Upper lobe of left lung (tissue), 4 donors: Measurements from ENCODE around the gene PDIA6.

Experiments
- CTCF ChIP-seq, 6 experiments: fragments of 450-650 bp in 4 of 6; fragments of 200-600 bp in 2 of 6; sonication (generic) in 2 of 6; IDR thresholded peaks; one replicate each; pipeline ENCODE4 v1.5.1; 2016 to 2019; ENCODE audit warnings: antibody characterized with exemption in 6 of 6
- EP300 ChIP-seq, 4 donors: sonication (generic); formaldehyde crosslinking; IDR thresholded peaks; one replicate each; pipeline ENCODE4 v1.5.1; 2017; ENCODE audit warnings: antibody characterized with exemption in 4 of 4, control low read depth in 2 of 4

- TF ChIP-seq CTCF (IDR thresholded peaks at IDR 0.05) (no peak), EP300 (IDR thresholded peaks at IDR 0.05) (no peak)
Measured at GRCh38 chr2:10798783-10799182, 13.8 kb downstream of the PDIA6 start.
